ENCODE data around the gene HMX1. TPM values are rescaled to one million over a fixed set of nuclear protein-coding genes. Genes with fewer than 3 reads are reported as not detected.

HMX1 gene
- total RNA-seq, 2 donors from 2014 or later: not detected

DNA sequence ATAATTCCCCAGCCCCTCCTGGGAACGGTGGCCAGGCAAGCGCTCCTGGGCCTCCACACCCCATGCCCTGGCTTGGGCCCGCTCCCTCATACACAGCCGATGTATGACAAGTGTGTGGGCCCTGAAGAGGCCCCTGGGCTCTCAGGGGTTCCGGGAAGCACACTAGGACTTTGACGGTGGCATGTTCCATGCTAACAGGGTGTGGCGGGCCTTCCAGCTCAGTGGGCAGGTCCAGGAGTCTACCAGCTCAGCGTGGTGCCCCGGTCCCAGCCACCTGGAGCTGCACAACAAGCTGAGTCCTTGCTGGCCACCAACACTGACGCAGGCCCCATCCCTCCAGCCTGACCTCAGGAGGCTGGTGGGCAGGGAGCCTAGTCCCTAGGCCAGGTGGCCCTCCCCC lies 24.4 kb upstream of the HMX1 start:
- DNase-seq: no peak
- intact Hi-C loops (cut with DNase I, micrococcal nuclease): no loop called here
- no peak for ATAC-seq

DNA sequence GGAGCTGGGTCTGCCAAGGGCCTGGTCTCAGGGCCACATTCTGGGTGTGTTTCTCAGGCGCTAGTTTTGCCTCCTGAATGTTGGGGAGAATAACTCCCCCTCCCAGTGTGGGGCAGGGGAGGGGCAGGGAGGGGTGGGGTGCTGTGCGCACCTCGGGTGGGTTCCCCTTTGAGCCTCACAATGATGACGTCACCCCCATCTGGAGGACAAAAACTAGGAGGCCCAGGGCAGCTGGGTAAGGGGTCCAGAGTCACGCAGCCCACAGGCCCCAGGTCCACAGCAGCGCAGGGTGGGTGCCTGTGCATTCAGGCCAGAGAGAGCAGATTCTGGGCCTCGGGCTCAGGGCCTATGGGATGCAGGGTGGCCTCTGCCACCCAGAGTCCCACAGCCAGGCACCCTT lies 23.7 kb upstream of the HMX1 start:
- intact Hi-C loops (cut with DNase I, micrococcal nuclease): no loop called here
- no peak for ATAC-seq
- DNase-seq: no peak

DNA sequence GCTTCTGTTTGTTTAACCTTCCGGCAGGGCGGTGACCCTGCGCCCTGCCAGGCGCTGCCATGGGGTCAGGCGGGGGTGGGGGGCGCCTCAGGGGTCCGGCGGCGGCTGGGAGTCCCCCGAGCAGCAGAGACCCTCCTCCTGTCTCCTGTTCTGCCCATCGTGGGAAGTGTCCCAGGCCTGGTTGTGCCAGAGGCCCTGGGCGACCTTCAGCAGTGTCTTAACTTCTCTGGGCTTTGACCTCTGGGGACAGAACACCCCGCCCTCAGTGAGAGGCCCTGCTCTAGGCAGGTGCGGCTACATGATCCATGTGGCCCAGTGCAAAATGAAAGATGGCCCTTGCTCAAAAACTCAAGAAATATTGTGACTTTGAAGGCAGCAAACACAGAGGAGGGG lies 22.8 kb upstream of the HMX1 start:
- ATAC-seq: no peak
- no peak for DNase-seq
- intact Hi-C loops (cut with DNase I, micrococcal nuclease): no loop called here

DNA sequence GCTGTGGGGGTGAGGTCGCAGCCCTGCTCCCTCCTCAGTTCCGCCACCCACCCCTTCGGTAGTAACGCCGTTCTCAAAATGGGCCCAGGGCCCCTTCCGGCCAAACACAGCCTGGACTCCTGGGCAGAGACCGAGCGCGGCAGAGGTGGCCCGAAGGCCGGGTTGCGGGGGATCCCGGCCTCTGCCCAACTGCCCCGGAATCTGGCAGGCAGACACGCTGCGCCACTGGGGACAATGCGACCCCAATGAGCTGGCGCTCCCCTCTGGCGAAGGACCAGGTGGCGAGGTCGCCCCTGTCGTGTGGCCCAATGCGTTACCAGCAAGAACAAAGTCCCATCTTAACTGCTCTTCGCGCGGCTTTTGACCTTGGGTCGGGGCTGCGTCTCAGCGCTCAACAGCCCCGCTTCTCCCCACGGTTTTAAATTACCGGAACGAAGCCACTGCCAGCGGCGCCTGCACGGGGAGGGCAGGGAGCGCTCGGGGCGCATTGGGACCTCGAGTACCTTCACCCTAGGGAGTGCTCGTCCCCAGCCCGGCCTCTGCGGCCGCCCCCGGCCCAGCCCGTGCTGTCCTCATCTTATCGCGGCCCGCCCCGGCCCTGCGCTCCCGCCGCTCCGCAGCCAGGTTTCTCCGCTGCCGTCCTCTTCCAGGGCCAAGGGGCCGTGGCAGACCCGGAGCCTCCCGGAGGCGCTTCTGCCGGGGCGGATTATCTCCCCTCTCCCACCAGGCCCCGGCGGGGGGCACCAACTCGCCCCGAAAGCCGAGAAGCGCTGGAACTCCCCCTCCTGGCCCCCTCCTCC lies 22.2 kb upstream of the HMX1 start:
- DNase-seq (no peak), ATAC-seq (no peak)
- intact Hi-C loops (cut with DNase I, micrococcal nuclease): no loop called here

DNA sequence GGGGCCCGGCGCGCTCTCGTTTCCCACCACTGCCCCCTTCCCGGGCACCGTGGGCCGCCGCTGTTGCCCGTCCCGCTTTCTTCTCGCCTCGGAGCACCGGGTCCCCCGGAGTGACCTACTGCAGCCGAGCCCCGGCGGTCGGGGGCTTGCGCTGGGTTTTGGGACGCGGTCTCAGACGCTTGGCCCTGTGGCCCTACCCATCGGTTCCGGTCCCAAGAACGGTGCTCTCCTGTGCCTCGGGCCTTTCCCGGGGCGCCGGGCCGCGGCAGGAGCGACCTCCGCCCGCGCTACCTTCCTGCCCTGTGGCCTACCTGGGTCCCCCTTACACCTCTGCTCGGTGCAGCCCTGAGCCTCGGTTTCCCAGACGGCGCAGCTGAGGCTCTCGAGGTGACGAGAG lies 21.6 kb upstream of the HMX1 start:
- no peak for DNase-seq
- intact Hi-C loops (cut with DNase I, micrococcal nuclease): no loop called here
- ATAC-seq: no peak

DNA sequence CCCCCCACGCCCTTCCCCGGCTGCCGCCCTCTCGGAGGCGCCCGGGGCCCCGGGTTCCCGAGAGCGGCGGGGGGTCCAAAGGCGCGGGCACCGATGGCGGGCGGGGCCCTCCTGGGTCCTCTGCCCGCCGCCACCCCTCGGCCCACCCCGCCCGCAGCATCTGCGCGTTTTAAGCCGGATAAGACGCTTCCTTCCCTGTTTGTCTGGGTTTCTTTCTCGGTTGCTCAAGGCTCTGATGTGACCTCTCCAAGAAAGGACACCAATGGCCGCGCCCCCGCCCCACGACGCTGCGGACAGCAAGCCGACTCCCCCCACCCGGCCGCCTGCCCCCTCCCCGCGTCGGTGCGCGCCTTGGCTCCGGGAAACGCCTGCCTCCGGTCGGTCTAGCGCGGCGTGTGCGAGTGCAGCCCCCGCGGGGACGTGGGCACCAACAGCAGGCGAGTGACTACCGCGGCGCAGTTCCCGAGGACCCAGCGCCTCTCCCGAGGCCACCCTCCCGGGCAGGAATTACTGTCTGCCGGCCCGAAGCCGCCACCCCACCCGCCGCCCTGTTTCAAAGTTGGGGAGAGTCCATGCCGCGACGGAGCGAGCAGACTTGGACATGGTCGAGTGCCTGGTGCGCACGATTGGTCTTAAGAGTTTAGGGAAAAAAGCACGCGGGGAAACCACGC lies 21.1 kb upstream of the HMX1 start:
- no peak for ATAC-seq
- intact Hi-C loops (cut with DNase I, micrococcal nuclease): no loop called here
- DNase-seq: no peak

DNA sequence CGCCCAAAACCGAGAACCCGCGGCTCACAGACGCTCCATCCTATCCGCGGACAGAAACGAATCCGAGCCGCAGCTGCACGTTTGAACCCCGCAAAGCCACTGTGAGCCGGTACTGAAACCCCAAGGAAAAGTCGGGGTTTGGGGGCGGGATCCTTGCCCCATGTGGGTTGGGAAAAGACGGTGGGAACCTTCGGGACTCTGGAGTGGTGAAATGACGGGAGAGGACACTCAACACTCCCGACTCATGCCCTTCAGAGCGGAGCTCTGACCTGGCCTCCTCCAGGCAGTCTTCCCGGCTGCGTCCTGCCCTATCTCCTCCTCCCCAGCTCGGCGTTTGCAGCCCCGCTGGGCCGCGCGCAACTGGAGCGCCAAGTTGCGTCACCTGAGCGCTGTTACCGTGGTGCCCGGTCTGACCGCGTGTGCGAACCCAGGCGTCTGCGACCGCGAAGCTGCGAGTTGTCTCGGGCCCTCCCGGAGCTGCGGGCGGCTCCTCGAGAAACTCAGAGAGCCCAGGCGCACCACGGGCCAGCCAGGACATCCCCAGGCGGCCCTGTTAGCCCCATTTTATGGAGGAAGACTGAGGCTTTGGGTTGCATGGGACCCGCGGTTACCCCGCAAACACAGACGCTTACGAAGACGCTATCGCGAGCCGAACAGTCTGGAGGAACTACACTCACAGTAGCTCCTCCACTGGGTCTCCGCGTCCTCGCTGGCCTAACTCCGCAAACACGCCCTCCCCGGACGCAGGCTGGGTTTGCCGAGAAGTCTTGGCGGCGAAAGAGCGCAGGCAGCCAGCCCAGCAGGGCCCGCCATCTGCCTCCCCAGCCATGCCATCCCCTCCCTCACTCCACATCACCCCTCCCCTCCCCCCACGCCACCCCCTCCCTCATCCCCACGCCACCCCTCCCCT lies 20.3 kb upstream of the HMX1 start:
- intact Hi-C loops (cut with DNase I, micrococcal nuclease): no loop called here
- no peak for DNase-seq
- no peak for ATAC-seq

DNA sequence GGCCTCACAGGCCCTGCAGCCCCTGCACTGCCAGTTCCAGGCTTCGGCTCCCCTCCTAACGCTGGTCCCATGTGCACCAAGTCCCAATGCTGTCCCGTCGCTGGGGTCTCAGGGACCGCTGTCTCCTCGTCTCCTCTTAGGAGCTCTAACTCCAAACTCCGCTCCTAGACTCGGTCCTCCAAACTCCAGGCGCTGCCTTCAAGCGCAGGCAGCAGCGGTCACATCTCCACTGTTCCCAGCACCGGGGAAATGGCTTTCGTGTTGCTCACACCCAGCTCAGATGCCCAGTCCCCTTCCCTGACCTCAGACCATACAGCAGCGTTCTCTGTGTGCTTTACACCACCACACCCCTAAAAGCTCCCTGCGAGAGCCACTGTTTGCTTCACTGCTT lies 19.6 kb upstream of the HMX1 start:
- intact Hi-C loops (cut with DNase I, micrococcal nuclease): no loop called here
- no peak for ATAC-seq
- DNase-seq: no peak

DNA sequence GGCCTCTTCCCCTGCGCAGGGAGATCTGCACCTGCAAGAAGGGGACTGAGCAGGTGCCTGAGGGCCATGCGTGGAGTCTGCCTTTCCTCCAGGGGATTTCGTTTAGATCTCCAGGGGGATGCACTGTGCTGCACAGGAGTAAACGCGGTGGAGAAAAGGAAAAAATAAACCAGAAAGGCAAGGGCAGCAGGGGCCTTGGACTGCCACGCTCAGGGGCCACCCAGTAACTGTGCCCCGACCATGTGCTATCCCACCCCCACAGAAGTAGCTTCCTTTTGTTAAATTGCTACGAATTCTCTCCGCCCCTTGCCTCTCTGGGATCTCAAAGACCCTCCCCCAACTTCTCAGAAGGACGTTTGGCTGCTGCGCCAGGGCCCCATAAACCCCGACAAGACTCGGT lies 17.2 kb upstream of the HMX1 start:
- ATAC-seq (no peak), DNase-seq (no peak)
- intact Hi-C loops (cut with DNase I, micrococcal nuclease): no loop called here

DNA sequence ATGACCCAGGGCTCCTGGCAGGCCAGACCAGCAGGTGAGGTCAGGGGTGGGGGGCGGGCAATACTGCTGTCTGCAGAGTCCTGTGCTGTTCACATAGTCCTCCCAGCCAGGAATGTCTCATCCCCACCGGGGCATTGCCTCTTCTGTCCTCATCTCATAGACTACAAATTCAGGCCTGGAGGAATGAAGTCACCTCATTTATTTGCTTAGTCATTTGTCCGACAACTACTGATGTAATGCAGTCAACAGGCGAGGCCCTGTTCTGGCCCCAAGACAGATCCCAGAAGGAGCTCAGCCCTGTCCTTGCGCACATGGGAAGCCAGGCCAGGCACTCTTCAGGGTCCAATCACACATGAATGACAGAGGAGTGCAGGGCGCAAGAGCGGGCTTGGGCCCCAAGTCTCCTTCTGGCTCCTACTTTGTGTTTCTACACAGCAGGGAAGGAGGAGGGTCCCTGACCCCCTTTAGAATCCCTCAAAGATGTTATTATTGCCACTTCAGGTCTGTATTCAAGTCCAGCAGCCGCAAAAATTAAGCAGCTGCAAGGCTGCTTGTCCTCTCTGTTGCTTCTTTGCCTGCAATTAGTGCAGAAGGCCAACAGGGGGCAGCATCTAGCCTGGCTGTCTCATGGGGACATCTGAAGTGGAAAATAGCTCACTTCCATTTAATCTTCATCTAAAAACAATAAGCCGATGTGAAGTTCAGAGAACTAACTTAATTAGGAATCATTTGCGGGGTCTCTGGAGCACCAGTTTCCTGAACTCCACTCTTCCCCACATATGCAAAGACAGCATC lies 15.2 kb upstream of the HMX1 start:
- ATAC-seq (no peak), DNase-seq (no peak)
- intact Hi-C loops (cut with DNase I, micrococcal nuclease): no loop called here

DNA sequence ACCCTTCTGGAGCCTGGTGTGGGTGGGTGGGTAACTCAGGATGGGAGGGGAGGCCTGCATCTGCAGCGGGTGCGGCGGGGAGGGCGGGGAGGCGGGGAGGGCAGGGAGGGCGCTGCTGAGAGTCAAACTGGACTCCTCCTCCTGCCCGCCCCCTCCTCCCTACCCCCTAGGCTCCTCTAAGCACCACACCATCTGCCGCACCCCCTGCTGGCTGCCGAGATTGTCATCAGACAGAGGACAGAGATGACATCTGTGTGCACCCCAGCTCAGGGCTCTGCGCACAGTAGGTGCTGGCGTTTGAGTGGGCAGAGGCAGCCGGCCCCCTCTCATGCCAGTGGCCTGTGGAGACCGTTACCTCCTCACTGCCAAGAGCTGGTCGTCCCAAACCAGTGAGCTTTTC lies 10.6 kb upstream of the HMX1 start:
- DNase-seq (no peak), ATAC-seq (no peak)
- intact Hi-C loops (cut with DNase I, micrococcal nuclease): no loop called here

DNA sequence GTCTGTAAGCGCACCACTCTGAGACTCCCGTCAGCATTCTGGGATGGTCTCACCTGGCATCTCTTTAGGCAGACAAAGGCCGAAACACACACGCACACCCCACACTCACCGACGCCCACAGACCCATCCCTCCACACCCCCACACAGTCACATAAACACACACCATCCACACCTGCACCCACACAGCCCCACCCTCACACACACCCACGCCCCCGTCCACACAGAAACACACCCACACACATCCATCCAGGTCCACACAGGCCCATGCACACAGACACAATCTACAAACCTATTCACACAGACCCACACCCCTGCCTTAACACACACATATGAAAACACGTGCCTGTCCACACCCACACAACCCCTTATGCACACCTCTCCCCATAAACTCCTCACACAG lies 9.2 kb upstream of the HMX1 start:
- intact Hi-C loops (cut with DNase I, micrococcal nuclease): no loop called here
- ATAC-seq (no peak), DNase-seq (no peak)

DNA sequence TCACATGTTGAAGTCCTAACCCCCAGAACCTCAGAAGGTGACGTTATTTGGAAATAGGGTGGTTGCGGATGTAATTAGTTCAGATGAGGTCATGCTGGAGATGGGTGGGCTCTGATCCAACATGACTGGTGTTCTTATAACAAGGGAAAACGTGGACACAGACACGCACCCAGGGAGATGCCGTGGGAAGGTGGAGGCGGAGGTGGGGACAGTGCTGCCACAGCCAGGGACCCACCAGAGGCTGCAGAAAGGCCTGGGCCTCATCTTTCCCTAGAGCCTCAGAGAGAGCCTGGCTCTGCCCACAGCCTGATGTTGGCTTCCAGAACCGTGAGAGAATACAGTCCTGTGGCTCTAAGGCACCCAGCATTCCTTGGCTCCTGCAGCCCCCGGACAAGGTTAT lies 7.9 kb upstream of the HMX1 start:
- ATAC-seq (no peak), DNase-seq (no peak)
- intact Hi-C loops (cut with DNase I, micrococcal nuclease): no loop called here

DNA sequence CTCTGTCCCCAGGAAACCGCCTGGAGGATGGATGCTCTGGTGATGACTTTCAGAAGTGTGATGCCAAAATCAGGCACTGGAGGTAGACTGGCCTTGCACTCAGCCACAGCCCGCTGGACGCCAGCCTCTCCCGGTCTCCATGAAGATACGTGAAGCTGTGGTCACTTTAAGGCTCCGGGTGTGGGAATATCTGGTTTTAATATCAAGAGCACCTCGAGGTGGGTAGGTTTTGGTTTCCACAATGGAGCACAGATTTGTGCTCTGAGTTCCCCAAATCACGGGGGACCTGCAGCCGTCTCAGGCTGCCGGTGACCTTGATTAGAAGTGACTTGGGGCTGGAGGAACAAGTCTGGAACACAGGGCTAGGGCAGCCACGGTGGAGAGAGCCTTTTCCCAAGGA lies 6.8 kb upstream of the HMX1 start:
- ATAC-seq (no peak), DNase-seq (no peak)
- intact Hi-C loops (cut with DNase I, micrococcal nuclease): no loop called here

DNA sequence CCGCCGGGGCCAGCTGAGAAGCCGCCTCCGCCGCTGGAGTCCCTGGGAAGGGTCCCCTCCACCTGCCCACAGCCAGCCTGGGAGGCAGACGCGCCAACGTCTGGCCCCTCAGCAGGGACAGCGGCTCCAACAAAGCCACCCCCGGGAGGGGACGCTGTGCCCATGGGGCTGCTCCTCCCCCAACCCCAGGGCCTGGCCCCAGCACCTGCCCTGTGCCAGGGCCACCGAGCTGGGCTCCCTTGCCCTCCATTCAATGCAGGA lies 6.1 kb upstream of the HMX1 start:
- intact Hi-C loops (cut with DNase I, micrococcal nuclease): no loop called here
- DNase-seq (no peak), ATAC-seq (no peak)

DNA sequence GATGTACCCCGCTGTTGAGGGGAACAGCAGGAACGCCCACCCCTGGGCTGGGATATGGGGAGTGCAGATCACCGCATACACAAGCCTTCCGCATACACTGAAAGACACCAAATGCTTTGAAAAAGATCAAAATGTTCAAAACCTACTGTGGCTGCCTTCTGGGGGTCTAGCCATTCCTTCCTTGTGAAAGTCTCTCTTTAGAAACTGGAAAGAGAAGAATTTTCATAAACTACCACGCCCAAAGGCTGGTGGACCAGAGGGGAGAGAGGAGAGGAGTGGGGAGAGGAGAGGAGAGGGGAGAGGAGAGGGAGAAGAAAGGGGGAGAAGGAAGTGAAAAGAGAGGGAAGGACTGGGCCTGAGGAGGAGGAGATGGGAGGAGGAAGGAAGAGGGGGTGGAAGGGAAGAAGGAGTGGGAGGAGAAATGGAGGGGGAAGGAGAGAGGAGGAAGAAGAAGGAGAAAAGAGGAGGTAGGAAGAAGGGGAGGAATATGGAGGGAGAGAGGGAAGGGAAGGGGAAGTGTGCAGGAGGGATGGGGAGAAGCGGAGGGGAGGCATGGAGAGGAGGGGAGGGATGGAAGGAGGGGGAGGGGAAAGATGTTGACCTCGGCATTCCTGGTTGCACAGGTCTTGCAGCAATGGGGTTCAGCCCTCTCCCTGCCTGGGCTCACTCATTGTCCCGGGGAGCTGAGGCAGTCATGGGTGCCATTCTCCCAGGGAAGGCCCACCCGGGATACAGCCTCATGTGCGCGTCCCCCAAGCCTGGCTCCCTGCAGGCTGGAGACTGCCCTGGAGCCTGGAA lies 5.5 kb upstream of the HMX1 start:
- intact Hi-C loops (cut with DNase I, micrococcal nuclease): no loop called here
- ATAC-seq: no peak
- no peak for DNase-seq

DNA sequence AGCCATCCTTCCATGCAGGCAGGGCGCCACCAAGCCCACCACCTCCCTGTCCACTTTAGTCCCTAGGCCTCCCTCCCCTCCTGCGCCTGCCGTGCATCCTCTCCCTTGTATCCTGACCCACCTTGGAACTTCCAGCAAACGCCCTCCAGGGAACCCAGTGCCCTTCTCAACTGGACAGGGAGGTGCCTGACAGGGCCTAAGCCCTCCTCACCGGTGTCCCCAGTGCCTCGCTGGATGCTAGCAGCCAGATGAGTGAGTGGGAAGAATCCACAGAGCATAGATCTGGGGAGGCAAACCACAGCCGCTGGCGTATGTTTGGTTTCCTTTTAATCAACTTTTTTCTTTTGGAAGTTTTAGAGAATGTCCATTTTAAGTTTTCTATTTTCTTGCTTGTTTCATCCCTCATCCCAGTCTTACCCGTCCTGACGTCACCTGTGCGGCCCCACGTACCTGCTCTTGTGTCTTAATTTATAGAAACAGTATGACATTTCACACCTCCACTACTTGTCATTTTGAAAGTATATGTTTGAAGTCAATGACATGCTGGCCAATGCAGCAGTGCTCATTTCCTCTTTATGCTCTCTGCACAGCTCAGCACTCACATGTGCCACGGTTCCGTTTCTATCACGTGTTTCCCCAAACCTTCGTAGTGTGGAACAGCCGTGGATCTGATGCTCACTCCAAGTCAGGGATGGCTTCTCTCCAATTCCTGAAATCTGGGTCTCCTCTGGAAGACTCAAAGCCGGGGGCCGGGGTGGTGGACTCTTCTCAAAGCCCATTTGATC lies 3.4 kb upstream of the HMX1 start:
- intact Hi-C loops (cut with DNase I, micrococcal nuclease): no loop called here
- DNase-seq (no peak), ATAC-seq (no peak)

Measured in left colon (tissue), 2 donors.